ENCODE results near the gene CLHC1.
"Not testable (repeated sequence)": the region's sequence is repeated elsewhere in the genome, so short reads cannot be mapped to it uniquely, and the experiment has no call there.

CLHC1 gene

GRCh38 chr2:55152475-55153412 lies 79.3 kb downstream of the CLHC1 start:
- DNase-seq: no peak

- DNase-seq: no peak
Observed at GRCh38 chr2:55151733-55152433, 80.2 kb downstream of the CLHC1 start.

GRCh38 chr2:55150834-55151233 lies 81.3 kb downstream of the CLHC1 start:
- DNase-seq: no peak

- peak; percentile 77 to 85 for DNase-seq
Observed at GRCh38 chr2:55148269-55148668, 83.8 kb downstream of the CLHC1 start.

GRCh38 chr2:55147531-55147930 lies 84.6 kb downstream of the CLHC1 start:
- no peak for DNase-seq

- no peak for DNase-seq
Observed at GRCh38 chr2:55147041-55147440, 85.1 kb downstream of the CLHC1 start.

GRCh38 chr2:55146263-55146662 lies 85.8 kb downstream of the CLHC1 start:
- DNase-seq: no peak

GRCh38 chr2:55144922-55145820 lies 86.9 kb downstream of the CLHC1 start:
- no peak for DNase-seq

GRCh38 chr2:55143706-55144105 lies 88.4 kb downstream of the CLHC1 start:
- DNase-seq: not testable (repeated sequence)

- DNase-seq: no peak
Observed at GRCh38 chr2:55142518-55142917, 89.6 kb downstream of the CLHC1 start.

GRCh38 chr2:55141572-55142413 lies 90.3 kb downstream of the CLHC1 start:
- no peak for DNase-seq

GRCh38 chr2:55140316-55141219 lies 91.5 kb downstream of the CLHC1 start:
- DNase-seq: peak in 1 of 2 experiments; percentile 17

GRCh38 chr2:55139305-55139704 lies 92.8 kb downstream of the CLHC1 start:
- no peak for DNase-seq

GRCh38 chr2:55138882-55139229 lies 93.2 kb downstream of the CLHC1 start:
- no peak for DNase-seq

- DNase-seq: peak; percentile 98 to 99
Observed at GRCh38 chr2:55138014-55138881, 93.8 kb downstream of the CLHC1 start.

GRCh38 chr2:55137024-55137958 lies 94.8 kb downstream of the CLHC1 start:
- peak in 1 of 2 experiments; percentile 78 for DNase-seq

- DNase-seq: peak in 1 of 2 experiments; percentile 66
Observed at GRCh38 chr2:55136138-55136541, 96.0 kb downstream of the CLHC1 start.

GRCh38 chr2:55135491-55135890 lies 96.6 kb downstream of the CLHC1 start:
- no peak for DNase-seq

- peak in 1 of 2 experiments; percentile 9 for DNase-seq
Observed at GRCh38 chr2:55134316-55134706, 97.8 kb downstream of the CLHC1 start.

All from NCI-H526 (cell line).